HG03442 (cell line): ENCODE results near the gene GRIK5.
"Not testable (repeated sequence)": the region's sequence is repeated elsewhere in the genome, so short reads cannot be mapped to it uniquely, and the experiment has no call there.

Experiments used
- ATAC-seq: cut with Tn5 transposase; IDR thresholded peaks from one replicate; pipeline ENCODE4 v1.9.1; 2021; ENCODE audit warnings: mild to moderate bottlenecking, moderate library complexity; ENCODE audit not compliant: unreplicated experiment

The GRIK5 gene

GRCh38 chr19:42069619-42070351, at the start of gene GRIK5:
TSS of gene GRIK5 (minus strand) at chr19:42070206. CDS start at chr19:42065770, 4,436 bp downstream.
- ATAC-seq: no peak

GRCh38 chr19:42117076-42117475, 47.1 kb upstream of the GRIK5 start:
- ATAC-seq: no peak

GRCh38 chr19:42116308-42117075, 46.5 kb upstream of the GRIK5 start:
- no peak for ATAC-seq

GRCh38 chr19:42115705-42116104, 45.7 kb upstream of the GRIK5 start:
- no peak for ATAC-seq

- ATAC-seq: peak; percentile 12
Measured at GRCh38 chr19:42115219-42115618, 45.2 kb upstream of the GRIK5 start.

GRCh38 chr19:42114412-42114811, 44.4 kb upstream of the GRIK5 start:
- ATAC-seq: peak; percentile 43

GRCh38 chr19:42113641-42114348, 43.8 kb upstream of the GRIK5 start:
- ATAC-seq: peak; percentile 22

- ATAC-seq: no peak
Measured at GRCh38 chr19:42111811-42112210, 41.8 kb upstream of the GRIK5 start.

- ATAC-seq: no peak
Measured at GRCh38 chr19:42111384-42111783, 41.4 kb upstream of the GRIK5 start.

- ATAC-seq: no peak
Measured at GRCh38 chr19:42110658-42111057, 40.7 kb upstream of the GRIK5 start.

GRCh38 chr19:42109896-42110295, 39.9 kb upstream of the GRIK5 start:
- ATAC-seq: no peak

- ATAC-seq: peak; percentile 64
Measured at GRCh38 chr19:42108527-42109389, 38.8 kb upstream of the GRIK5 start.

GRCh38 chr19:42105368-42105767, 35.4 kb upstream of the GRIK5 start:
- ATAC-seq: no peak

- no peak for ATAC-seq
Measured at GRCh38 chr19:42102877-42103276, 32.9 kb upstream of the GRIK5 start.

- ATAC-seq: not testable (repeated sequence)
Measured at GRCh38 chr19:42100241-42100640, 30.2 kb upstream of the GRIK5 start.

- ATAC-seq: no peak
Measured at GRCh38 chr19:42099336-42099925, 29.4 kb upstream of the GRIK5 start.

GRCh38 chr19:42098781-42099180, 28.8 kb upstream of the GRIK5 start:
- ATAC-seq: no peak

GRCh38 chr19:42097461-42097860, 27.5 kb upstream of the GRIK5 start:
- no peak for ATAC-seq

GRCh38 chr19:42096255-42096837, 26.3 kb upstream of the GRIK5 start:
- ATAC-seq: no peak

GRCh38 chr19:42095814-42096230, 25.8 kb upstream of the GRIK5 start:
- no peak for ATAC-seq
